GM19324 (cell line): ENCODE measurements around the gene PRIM1.
"Not testable (repeated sequence)": the region's sequence is repeated elsewhere in the genome, so short reads cannot be mapped to it uniquely, and the experiment has no call there.

ENCODE experiments used
- ATAC-seq: cut with Tn5 transposase; IDR thresholded peaks from one replicate; pipeline ENCODE4 v1.9.1; 2021; ENCODE audit warnings: mild to moderate bottlenecking, moderate library complexity; ENCODE audit not compliant: unreplicated experiment, low FRiP score

Gene PRIM1

DNA sequence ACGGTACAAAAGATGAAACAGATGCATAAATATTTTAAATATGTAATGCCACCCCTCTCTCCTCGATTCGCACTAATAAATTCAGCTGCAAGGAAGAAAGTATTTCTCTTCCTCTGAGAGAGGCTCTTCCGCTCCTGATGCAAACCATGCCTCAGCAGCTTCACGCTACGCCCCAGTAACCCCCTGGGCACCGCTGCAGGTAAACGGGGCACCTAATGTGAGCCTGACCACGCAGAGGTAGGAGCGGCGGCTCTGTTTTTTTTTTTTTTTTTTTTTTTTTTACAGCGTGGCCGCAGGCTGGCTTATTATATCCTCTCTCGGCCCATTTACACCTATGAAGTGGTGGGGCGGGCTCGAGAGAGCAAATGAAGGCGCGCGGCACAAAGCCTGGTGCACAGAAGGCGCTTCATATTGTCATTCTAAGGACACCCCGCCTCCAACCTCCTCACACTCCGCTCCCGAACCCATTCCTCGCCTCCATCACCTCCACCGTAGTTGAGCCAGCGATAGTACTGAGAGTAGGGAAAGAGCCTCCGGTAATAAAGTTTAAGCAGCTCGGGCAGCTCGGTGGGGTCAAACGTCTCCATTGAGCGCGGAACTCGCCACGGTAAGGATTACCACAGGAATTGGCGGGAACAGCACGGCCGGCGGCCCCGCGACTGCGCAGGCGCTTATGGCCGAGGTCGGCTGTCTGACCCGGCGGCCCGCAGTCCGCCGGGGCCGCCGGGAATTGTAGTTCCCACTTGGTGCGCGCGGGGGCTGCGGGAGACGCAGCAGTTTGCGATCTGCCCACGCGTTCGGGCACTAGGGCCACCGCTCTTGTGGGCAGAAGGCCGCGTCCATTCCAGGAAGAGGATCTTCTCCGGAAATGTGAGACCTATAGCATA is at the start of gene PRIM1:
PRIM1 (minus strand) TSS at position 612 of the 887 bp plus-strand sequence; CDS start at position 587, 25 bp downstream.
- peak; percentile 72 for ATAC-seq

DNA sequence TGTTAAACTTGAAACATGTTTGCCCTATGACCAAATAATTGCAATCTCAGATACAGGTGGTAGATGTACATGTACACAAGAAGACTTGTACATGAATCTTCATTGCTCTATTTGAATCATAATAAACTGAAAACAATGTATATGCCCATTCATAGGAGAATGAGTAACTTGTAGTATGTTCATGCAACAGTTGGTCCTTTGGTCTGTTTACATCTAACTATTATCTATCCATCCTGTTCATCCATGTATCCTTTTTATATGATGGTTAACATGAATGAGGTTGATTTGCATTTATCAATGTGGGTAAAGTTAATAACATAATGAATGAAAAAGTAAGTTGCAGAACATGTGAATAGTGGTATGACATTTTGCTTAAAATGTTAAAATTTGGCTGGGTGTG is 48.1 kb upstream of the PRIM1 start:
- no peak for ATAC-seq

DNA sequence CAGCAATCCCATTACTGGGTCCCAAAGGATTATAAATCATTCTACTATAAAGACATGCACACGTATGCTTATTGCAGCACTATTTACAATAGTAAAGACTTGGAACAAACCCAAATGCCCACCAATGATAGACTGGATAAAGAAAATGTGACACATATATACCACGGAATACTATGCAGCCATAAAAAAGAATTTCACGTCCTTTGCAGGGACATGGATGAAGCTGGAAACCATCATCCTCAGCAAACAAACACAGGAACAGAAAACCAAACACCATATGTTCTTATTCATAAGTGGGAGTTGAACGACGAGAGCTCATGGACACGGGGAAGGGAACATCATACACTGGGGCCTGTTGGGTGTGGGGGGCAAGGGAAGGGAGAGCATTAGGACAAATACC is 47.2 kb upstream of the PRIM1 start:
- not testable (repeated sequence) for ATAC-seq

DNA sequence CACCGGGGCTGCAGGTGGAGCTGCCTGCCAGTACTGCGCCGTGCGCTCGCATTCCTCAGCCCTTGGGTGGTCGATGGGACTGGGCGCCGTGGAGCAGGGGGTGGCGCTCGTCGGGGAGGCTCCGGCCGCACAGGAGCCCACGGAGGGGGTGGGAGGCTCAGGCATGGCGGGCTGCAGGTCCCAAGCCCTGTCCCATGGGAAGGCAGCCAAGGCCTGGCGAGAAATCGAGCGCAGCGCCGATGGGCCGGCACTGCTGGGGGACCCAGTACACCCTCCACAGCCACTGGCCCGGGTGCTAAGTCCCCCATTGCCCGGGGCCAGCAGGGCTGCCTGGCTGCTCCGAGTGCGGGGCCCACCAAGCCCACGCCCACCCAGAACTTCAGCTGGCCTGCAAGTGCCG is 43.7 kb upstream of the PRIM1 start:
- ATAC-seq: not testable (repeated sequence)

DNA sequence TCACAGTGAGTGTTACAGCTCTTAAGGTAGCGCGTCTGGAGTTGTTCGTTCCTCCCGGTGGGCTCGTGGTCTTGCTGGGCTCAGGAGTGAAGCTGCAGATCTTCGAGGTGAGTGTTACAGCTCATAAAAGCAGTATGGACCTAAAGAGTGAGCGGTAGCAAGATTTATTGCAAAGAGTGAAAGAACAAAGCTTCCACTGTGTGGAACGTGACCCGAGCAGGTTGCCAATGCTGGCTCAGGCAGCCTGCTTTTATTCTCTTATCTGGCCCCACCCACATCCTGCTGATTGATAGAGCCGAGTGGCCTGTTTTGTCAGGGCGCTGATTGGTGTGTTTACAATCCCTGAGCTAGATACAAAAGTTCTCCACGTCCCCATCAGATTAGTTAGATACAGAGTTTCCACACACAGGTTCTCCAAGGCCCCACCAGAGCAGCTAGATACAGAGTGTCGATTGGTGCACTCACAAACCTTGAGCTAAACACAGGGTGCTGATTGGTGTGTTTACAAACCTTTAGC is 43.0 kb upstream of the PRIM1 start:
- ATAC-seq: not testable (repeated sequence)

DNA sequence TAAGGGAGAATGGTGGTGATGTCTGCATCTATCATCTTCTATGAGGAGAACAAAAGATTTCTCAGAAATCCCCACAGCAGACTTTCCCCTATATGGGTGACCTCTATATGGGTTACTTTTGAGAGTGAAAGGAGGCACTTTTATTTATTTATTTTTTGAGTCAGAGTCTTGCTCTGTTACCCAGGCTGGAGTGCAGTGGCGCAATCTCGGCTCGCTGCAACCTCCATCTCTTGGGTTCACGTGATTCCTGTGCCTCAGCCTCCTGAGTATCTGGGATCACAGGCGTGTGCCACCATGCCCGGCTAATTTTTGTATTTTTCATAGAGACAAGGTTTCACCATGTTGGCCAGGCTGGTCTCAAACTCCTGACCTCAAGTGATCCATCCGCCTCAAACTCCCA is 41.0 kb upstream of the PRIM1 start:
- ATAC-seq: not testable (repeated sequence)

DNA sequence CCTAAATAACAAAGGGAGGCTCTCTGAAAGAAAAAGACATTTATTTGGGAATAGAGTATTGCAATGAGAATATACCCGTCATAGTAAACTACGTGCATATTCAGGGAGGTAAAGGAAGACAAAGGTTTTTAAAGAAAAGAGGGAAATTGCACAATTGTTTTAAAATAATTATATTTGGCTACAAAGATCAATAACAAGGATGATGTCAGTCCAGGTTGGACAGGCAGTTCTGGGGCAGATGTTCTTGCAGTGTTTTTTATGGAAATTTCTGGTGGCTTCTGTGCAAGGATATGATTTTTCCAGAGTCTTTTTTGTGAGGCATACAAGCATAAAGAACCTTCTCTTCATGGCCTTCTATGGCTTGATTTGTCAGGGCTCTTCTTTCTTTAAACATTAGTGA is 40.6 kb upstream of the PRIM1 start:
- no peak for ATAC-seq

DNA sequence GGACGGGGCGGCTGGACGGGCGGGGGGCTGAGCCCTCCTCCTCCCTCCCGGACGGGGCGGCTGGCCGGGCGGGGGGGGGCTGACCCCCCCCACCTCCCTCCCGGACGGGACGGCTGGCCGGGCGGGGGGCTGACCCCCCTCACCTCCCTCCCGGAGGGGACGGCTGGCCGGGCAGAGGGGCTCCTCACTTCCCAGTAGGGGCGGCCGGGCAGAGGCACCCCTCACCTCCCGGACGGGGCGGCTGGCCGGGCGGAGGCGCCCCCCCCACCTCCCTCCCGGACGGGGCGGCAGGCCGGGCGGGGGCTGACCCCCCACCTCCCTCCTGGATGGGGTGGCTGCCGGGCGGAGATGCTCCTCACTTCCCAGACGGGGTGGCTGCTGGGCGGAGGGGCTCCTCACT is 37.3 kb upstream of the PRIM1 start:
- not testable (repeated sequence) for ATAC-seq

DNA sequence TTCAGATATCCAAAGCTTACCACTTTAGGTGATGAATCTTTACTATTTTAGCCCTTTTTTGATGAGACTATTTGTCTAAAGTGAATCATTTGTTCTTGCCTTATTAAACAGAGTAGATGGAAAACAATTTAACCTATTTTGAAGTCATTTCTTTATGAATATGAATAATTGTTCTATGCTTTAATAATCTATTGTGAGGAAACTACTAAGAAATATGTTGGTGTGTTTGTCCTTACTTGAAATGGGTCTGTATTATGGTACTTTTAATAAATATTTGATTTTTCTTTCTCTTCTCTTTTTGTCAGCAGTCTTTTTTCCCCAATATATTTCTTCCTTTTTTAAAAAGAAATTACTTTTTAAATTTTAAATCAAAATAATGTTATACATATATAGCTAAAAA is 35.4 kb upstream of the PRIM1 start:
- ATAC-seq: no peak

DNA sequence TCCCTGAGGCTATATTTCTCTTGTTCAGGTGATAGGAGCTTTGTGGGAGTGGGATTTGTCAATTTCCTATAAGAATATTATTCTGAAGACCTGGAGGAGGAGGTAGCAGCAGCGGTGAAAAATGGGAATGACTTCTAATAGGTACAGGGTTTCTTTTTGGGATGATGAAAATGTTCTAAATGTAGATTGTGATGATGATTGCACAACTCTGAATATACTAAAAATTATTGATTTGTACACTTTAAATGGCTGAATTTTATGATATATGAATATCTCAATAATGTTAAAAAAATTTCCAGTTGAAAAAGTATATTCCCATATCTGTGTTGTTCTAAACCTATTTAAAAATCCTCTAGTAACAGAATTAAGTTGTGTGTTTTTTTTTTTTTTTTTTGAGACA is 33.8 kb upstream of the PRIM1 start:
- ATAC-seq: no peak

DNA sequence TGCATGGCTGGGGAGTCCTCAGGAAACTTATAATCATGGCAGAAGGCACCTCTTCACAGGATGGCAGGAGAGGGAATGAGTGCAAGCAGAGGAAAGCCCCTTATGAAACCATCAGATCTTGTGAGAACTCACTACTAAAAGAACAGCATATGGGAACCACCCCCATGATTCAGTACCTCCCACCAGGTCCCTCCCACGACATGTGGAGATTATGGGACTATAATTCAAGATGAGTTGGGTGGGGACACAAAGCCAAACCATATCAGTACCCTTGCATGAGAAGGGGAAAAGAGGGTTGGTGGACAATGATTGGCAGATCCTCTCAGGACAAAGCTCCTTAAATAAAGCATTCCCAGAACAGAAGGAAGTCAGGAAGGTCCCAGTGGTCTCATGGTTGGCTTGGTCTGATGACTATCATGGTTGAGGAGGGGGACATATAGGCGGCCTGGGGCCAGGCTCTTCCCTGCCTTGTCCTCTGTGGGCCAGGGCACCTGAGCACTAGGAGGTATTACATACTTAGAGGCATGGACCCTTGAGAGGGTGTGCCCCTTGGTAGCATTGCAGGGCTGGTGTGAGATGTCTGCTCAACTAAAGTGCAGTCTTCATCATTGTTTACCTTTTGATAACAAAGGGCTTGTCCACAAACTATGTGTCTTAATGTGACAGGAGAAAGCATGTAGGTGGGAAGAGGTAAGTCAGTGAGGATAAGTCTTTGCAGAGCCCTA is 33.2 kb upstream of the PRIM1 start:
- ATAC-seq: no peak

DNA sequence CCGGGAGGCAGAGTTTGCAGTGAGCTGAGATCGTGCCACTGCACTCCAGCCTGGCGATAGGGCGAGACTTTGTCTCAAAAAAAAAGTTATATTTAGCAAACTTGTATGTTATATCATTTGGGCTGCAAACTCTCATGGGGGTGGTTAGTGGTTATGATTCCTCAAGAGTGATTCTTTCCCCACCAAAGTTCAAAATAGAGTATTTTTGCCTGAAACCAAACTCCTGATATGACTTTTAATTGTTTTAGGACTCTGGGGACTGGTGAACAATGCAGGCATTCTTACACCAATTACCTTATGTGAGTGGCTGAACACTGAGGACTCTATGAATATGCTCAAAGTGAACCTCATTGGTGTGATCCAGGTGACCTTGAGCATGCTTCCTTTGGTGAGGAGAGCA is 29.6 kb upstream of the PRIM1 start:
- ATAC-seq: no peak

DNA sequence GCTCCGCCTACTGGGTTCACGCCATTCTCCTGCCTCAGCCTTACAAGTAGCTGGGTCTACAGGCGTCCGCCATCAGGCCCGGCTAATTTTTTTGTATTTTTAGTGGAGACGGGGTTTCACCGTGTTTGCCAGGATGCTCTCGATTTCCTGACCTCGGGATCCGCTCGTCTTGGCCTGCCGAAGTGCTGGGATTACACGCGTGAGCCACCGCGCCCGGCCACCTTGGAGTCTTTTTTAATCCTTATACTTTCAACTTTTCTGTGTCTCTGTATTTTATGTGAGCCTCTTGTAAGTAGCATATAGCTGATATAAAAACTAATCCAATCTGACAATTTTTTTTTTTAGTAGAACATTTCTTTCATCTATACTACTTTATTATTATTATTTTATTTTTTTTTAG is 26.6 kb upstream of the PRIM1 start:
- ATAC-seq: no peak

DNA sequence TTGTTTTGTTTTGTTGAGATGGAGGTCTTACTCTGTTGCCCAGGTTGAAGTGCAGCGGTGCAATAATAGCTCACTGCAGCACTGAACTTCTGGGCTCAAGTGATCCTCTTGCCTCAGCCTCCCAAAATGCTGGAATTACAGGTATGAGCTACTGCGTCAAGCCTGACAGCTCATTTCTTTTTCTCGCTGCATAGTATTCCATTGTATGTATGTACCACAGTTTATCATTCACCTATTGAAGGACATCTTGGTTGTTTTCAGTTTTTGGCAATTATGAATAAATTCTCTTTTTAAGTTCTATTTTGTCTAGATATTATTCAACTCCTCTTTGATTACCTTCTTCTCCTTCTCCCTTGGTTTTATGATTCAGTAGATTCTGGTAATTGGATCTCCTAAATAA is 24.5 kb upstream of the PRIM1 start:
- ATAC-seq: no peak

DNA sequence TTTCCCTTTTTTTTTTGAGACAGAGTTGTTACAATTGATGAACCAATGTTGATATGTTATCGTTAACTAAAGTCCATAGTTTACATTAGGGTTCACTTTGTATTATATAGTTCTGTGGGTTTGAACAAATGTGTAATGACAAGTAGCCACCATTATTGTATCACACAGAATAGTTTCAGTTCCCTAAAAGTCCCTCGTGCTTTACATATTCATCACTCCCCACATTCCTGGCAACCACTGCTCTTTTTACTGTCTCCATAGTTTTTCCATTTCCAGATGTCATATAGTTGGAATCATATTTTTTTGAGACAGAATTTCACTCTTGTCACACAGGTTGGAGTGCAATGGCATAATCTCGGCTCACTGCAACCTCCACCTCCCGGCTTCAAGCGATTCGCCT is 23.5 kb upstream of the PRIM1 start:
- ATAC-seq: no peak

DNA sequence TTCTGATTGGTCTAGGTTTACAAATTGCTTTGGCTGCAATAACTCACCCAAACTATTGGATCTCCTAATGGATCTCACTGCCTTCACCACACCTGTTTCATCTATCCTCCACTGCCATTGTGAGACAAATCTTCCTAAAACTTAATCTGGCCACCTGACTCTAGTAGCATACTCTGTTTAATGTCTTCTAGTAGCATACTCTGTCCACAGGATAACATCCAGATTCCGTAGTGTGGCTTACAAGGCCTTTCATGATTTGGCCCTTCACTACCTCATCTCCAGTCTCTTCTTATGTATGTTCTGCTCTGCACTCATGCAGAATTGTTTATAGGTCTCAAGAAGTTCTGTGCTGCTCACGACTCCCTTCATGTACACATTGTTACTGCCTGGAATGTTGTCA is 21.0 kb upstream of the PRIM1 start:
- ATAC-seq: no peak

DNA sequence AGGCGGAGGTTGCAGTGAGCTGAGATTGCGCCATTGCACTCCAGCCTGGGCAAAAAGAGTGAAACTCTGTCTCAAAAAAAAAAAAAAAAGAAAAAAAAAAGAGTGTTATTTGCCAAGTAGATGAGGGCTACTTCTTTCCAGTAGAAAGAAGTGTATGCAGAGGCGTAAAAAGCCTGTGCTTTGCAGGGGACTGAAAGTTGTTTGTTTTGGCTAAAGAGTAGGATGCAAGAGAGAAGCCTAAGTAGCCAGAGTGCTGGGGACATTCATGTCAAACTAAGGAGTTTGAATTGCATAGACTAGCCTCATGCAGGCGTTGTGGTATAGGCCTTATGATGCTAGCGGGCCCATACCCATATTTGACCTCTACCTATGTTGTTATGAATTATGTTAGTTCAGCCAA is 20.5 kb upstream of the PRIM1 start:
- ATAC-seq: no peak

DNA sequence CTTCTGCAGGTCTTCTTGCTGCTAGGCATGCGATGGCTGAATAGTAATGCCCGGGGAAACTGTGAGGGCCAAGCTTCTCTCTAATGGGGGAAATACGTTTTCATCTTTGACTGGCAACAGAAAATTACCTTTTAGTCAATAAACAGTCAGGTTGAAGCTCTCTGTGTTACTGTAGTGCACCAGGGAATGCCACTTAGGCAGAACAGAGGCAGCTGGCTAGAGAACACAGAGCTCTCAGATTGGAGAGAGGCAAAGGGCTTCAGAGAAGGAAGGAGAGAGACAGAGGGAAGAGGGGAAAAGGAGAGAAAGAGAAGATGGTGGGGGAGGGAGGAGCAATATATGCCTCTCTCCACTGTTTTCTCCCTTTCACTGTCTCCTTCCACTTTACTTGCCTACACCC is 17.7 kb upstream of the PRIM1 start:
- ATAC-seq: no peak

DNA sequence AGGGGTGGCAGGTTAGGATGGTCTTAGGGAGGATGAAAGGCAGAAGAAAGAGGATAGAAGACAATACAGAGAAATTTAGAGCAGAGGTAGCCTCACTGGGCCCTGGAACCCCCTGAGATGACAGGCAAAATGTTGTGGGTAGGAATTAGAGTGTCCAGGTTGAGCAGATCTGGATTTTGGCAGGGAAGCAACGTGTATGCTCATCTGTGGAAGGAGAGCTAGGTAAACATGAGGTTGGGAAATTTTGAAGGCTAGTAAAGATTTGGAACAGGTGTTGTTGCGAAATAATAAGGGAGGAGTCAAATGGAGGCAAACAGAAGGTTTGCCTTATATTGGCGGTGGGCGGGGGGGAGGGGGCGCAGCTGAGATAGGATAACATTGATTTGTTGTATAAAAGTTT is 16.3 kb upstream of the PRIM1 start:
- no peak for ATAC-seq

DNA sequence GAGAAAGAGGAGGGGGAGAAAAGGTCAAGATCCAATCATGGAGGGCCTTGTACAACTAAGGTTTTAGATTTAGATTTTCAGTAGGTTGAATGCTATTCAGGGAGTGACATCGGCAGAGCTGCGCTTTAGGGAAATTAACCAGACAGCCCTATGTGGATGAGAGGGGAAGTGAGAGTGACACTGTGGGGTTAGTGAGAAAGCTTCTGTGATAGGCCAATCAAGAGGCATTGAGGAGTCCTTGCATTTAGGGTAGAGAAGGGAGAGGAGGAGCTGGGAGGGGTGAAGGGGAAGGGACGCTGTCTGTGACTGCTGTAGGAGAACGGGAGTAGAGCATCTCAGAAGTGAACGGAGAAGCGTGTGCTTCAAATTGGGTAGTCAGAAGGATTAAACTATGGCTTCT is 14.4 kb upstream of the PRIM1 start:
- peak; percentile 95 for ATAC-seq

DNA sequence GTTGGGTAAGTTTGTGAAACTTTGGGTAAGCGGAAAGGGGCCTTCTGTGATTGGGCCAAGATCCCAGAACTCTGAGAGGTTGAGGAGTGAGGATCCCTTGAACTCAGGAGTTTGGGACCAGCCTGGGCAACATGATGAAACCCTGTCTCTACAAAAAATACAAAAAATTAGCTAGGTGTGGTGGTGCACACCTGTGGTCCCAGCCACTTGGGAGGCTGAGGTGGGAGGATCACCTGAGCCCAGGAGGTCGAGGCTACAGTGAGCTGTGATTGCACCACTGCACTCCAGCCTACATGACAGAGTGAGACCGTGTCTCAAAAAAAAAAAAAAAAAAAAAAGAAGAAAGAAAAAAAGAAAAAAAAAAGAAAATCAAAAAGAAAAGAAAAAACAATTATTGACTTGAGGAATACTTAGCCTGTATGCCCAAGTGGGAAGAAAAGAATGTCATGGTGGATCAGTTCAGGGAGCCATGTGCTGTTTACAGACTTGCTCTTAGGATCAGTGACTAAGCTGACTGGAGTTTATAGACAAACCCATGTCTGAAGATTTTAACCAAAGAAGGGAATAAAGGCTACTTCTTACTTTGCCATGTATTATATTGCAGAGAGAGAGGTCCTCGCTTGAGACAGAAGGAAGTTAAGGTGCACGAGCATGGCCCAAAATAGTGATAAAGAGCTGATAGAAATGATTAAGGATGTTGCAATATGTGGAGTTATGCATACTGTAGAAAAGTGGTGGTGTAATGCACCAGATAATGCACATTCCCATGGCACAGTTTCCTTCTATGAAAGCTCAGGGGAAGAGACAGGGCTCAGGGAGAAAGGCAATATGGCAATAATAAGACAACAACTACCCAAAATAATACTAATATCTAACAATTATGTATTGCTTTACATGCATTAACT is 11.9 kb upstream of the PRIM1 start:
- no peak for ATAC-seq
